Ishikawa (cell line): ENCODE data around the gene KIF6.

Experiments
- EGR1 ChIP-seq: IDR thresholded peaks from 2 replicates; pipeline ENCODE4 v1.6.1; 2012
- EP300 ChIP-seq: IDR thresholded peaks from 2 replicates; pipeline ENCODE4 v1.6.1; 2012; ENCODE audit warnings: borderline replicate concordance
- NFIC ChIP-seq: IDR thresholded peaks from 2 replicates; pipeline ENCODE4 v1.6.1; 2012
- RAD21 ChIP-seq: IDR thresholded peaks from 2 replicates; pipeline ENCODE4 v1.6.1; 2012; ENCODE audit warnings: low read depth
- TCF12 ChIP-seq: IDR thresholded peaks from 2 replicates; pipeline ENCODE4 v1.6.1; 2012; ENCODE audit warnings: low read depth
- TF ChIP-seq, protein P1 (sequence below): IDR thresholded peaks from 2 replicates; pipeline ENCODE4 v1.6.1; 2012
- TF ChIP-seq, protein P2 (sequence below): IDR thresholded peaks from 2 replicates; pipeline ENCODE4 v1.6.1; 2012; ENCODE audit warnings: low read depth, mild to moderate bottlenecking

DNA sequence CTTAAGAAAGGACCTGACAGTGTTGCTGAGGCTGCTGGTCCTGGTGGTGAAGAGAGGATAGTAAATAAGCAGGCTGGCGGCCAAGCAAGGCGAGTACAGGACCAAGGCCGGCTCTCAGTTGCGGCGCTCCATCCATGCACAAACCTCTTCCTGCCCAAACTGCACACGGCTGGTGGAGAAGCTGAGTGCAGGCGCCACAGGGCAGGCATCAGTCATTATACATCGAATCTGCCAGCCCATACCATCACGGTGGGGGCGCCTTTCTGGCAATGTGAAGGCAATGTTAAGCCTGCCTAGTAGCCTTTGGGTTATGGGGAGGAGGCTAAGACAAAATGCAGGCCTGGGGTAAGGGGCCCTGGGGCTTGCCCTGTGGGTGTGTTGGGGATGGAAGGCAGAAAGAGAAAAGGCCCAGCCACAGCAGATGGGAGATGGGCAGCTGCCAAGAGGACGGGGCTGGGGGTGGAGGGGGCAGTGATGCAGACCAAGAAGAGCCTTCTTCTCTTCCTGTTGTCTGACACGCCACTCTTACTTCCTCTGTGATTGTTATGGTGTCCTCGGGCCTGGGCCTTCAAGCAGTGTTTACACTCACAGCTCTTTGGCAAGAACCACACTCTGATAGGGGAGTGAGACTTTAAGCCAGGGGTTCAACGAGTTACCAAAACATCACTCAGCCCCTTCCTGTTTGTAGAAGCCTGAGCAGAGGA lies 382.4 kb downstream of the KIF6 start:
- TF ChIP-seq, protein P1, sequence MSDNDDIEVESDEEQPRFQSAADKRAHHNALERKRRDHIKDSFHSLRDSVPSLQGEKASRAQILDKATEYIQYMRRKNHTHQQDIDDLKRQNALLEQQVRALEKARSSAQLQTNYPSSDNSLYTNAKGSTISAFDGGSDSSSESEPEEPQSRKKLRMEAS: no peak
- TF ChIP-seq EP300 (no peak), RAD21 (no peak), NFIC (no peak), EGR1 (no peak), TCF12 (no peak)
- TF ChIP-seq, protein P2, sequence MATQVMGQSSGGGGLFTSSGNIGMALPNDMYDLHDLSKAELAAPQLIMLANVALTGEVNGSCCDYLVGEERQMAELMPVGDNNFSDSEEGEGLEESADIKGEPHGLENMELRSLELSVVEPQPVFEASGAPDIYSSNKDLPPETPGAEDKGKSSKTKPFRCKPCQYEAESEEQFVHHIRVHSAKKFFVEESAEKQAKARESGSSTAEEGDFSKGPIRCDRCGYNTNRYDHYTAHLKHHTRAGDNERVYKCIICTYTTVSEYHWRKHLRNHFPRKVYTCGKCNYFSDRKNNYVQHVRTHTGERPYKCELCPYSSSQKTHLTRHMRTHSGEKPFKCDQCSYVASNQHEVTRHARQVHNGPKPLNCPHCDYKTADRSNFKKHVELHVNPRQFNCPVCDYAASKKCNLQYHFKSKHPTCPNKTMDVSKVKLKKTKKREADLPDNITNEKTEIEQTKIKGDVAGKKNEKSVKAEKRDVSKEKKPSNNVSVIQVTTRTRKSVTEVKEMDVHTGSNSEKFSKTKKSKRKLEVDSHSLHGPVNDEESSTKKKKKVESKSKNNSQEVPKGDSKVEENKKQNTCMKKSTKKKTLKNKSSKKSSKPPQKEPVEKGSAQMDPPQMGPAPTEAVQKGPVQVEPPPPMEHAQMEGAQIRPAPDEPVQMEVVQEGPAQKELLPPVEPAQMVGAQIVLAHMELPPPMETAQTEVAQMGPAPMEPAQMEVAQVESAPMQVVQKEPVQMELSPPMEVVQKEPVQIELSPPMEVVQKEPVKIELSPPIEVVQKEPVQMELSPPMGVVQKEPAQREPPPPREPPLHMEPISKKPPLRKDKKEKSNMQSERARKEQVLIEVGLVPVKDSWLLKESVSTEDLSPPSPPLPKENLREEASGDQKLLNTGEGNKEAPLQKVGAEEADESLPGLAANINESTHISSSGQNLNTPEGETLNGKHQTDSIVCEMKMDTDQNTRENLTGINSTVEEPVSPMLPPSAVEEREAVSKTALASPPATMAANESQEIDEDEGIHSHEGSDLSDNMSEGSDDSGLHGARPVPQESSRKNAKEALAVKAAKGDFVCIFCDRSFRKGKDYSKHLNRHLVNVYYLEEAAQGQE: no peak
